BE2C (cell line): ENCODE measurements around the gene GPC3.

ENCODE experiments used
- DNase-seq: peaks from one replicate; pipeline ENCODE4 v3.0.0-alpha.2; 2020
- H3K27me3 ChIP-seq: fragments of 250-450 bp; sonication (Bioruptor Pico); 2 replicates; pipeline ENCODE4 v1.5.1; 2020; ENCODE audit warnings: mild to moderate bottlenecking
- H3K36me3 ChIP-seq: fragments of 250-450 bp; sonication (Bioruptor Pico); 2 replicates; pipeline ENCODE4 v1.5.1; 2020; ENCODE audit warnings: mild to moderate bottlenecking
- H3K4me1 ChIP-seq: fragments of 250-450 bp; sonication (Bioruptor Pico); 2 replicates; pipeline ENCODE4 v1.5.1; 2020
- H3K4me3 ChIP-seq: 2 replicates; pipeline ENCODE4 v1.5.1; 2011; ENCODE audit warnings: low read depth, low read length
- H3K9me3 ChIP-seq: fragments of 250-450 bp; sonication (Bioruptor Pico); 2 replicates; pipeline ENCODE4 v1.5.1; 2020
- CTCF ChIP-seq: IDR thresholded peaks from 2 replicates; pipeline ENCODE4 v1.5.1; 2012; ENCODE audit warnings: mild to moderate bottlenecking, low read depth, low read length

Gene GPC3

GRCh38 chrX:133516686-133517085, 468.7 kb downstream of the GPC3 start:
- no peak overlapping the region for H3K4me3 ChIP-seq
- no peak for DNase-seq
- no peaks in the 10 kb centered on the region for H3K27me3 ChIP-seq
- H3K9me3 ChIP-seq: no peaks in the 10 kb centered on the region
- no peaks in the 10 kb centered on the region for H3K4me1 ChIP-seq
- no peaks in the 10 kb centered on the region for H3K36me3 ChIP-seq
- TF ChIP-seq CTCF: no peak

- Histone ChIP-seq H3K4me3 (no peak overlapping the region), H3K4me1 (no peaks in the 10 kb centered on the region), H3K27me3 (no peaks in the 10 kb centered on the region), H3K9me3 (no peaks in the 10 kb centered on the region), H3K36me3 (no peaks in the 10 kb centered on the region)
- TF ChIP-seq CTCF: no peak
- DNase-seq: no peak
Measured at GRCh38 chrX:133514486-133514885, 470.9 kb downstream of the GPC3 start.

- no peak for DNase-seq
- Histone ChIP-seq H3K4me1 (no peaks in the 10 kb centered on the region), H3K9me3 (no peaks in the 10 kb centered on the region), H3K27me3 (no peaks in the 10 kb centered on the region), H3K36me3 (no peaks in the 10 kb centered on the region), H3K4me3 (no peak overlapping the region)
- no peak for TF ChIP-seq CTCF
Measured at GRCh38 chrX:133513123-133513522, 472.3 kb downstream of the GPC3 start.

GRCh38 chrX:133511041-133511440, 474.4 kb downstream of the GPC3 start:
- H3K4me3 ChIP-seq: no peak overlapping the region
- no peaks in the 10 kb centered on the region for H3K4me1 ChIP-seq
- H3K36me3 ChIP-seq: no peaks in the 10 kb centered on the region
- H3K9me3 ChIP-seq: no peaks in the 10 kb centered on the region
- no peak for TF ChIP-seq CTCF
- DNase-seq: no peak
- H3K27me3 ChIP-seq: no peaks in the 10 kb centered on the region

- Histone ChIP-seq H3K36me3 (no peaks in the 10 kb centered on the region), H3K4me1 (no peaks in the 10 kb centered on the region), H3K9me3 (no peaks in the 10 kb centered on the region), H3K27me3 (no peaks in the 10 kb centered on the region), H3K4me3 (no peak overlapping the region)
- no peak for TF ChIP-seq CTCF
- DNase-seq: no peak
Measured at GRCh38 chrX:133497356-133497755, 488.0 kb downstream of the GPC3 start.

- DNase-seq: no peak
- no peaks in the 10 kb centered on the region for H3K27me3 ChIP-seq
- no peak for TF ChIP-seq CTCF
- H3K4me3 ChIP-seq: no peak overlapping the region
- no peaks in the 10 kb centered on the region for H3K9me3 ChIP-seq
- H3K36me3 ChIP-seq: no peaks in the 10 kb centered on the region
- H3K4me1 ChIP-seq: no peaks in the 10 kb centered on the region
Measured at GRCh38 chrX:133495464-133496391, 489.7 kb downstream of the GPC3 start.
